Stromal cell of bone marrow (primary cell): ENCODE results near the gene CSPG4.

Experiments used
- DNase-seq: peaks from one replicate; pipeline ENCODE4 v3.0.0-alpha.2; 2012; ENCODE audit warnings: low read depth

CSPG4 gene

GRCh38 chr15:75669191-75669878 is 43.3 kb downstream of the CSPG4 start:
- DNase-seq, result no peak

- peak; percentile 98 for DNase-seq
Measured at GRCh38 chr15:75666823-75667501, 45.7 kb downstream of the CSPG4 start.

- no peak for DNase-seq
Measured at GRCh38 chr15:75663931-75664421, 48.7 kb downstream of the CSPG4 start.

- DNase-seq, result no peak
Measured at GRCh38 chr15:75662823-75663519, 49.7 kb downstream of the CSPG4 start.

- DNase-seq, result no peak
Measured at GRCh38 chr15:75661756-75662140, 50.9 kb downstream of the CSPG4 start.

- DNase-seq, result peak; percentile 93
Measured at GRCh38 chr15:75661100-75661755, 51.4 kb downstream of the CSPG4 start.

GRCh38 chr15:75659928-75660645 is 52.6 kb downstream of the CSPG4 start:
- DNase-seq, result no peak

- DNase-seq, result no peak
Measured at GRCh38 chr15:75659141-75659771, 53.4 kb downstream of the CSPG4 start.

- DNase-seq, result no peak
Measured at GRCh38 chr15:75656813-75657212, 55.8 kb downstream of the CSPG4 start.

GRCh38 chr15:75656331-75656730 is 56.3 kb downstream of the CSPG4 start:
- DNase-seq, result no peak

GRCh38 chr15:75655931-75656330 is 56.7 kb downstream of the CSPG4 start:
- no peak for DNase-seq

GRCh38 chr15:75654201-75654907 is 58.3 kb downstream of the CSPG4 start:
- DNase-seq, result no peak

- DNase-seq, result no peak
Measured at GRCh38 chr15:75653347-75653913, 59.2 kb downstream of the CSPG4 start.

GRCh38 chr15:75651810-75652543 is 60.7 kb downstream of the CSPG4 start:
- no peak for DNase-seq

GRCh38 chr15:75650908-75651809 is 61.5 kb downstream of the CSPG4 start:
- DNase-seq, result no peak

GRCh38 chr15:75649848-75650247 is 62.8 kb downstream of the CSPG4 start:
- DNase-seq, result no peak

GRCh38 chr15:75649045-75649761 is 63.4 kb downstream of the CSPG4 start:
- no peak for DNase-seq
